Heart right ventricle (tissue), 16 donors: ENCODE data around the gene ABLIM2. TPM values are rescaled to one million over a fixed set of nuclear protein-coding genes. Genes with fewer than 3 reads are reported as not detected.

Experiments used
- ATAC-seq, 8 donors: fragments of 200-7000 bp; cut with Tn5 transposase; one replicate each; pipeline ENCODE4 v1.9.1; 2020; ENCODE audit warnings: mild to moderate bottlenecking in 8 of 8, moderate library complexity in 8 of 8, moderate number of reproducible peaks in 1 of 8
- DNase-seq, 2 donors: peaks; one replicate each; pipeline ENCODE4 v3.0.0-alpha.2; 2020
- H3K27ac ChIP-seq, 10 donors: fragments of 200-600 bp; sonication (generic) in 2 of 10; one replicate each; pipeline versions ENCODE4 v1.5.0 to v1.8.0; 2020 to 2022; ENCODE audit warnings: mild to moderate bottlenecking in 3 of 10
- H3K27me3 ChIP-seq, 7 donors: fragments of 200-600 bp; one replicate each; pipeline ENCODE4 v1.8.0; 2021 to 2022; ENCODE audit warnings: mild to moderate bottlenecking in 2 of 7
- H3K36me3 ChIP-seq, 9 donors: fragments of 200-600 bp; sonication (generic) in 1 of 9; one replicate each; pipeline versions ENCODE4 v1.5.0 to v1.8.0; 2020 to 2022; ENCODE audit warnings: mild to moderate bottlenecking in 2 of 9
- H3K4me1 ChIP-seq, 9 donors: fragments of 200-600 bp; sonication (generic) in 1 of 9; one replicate each; pipeline versions ENCODE4 v1.5.0 to v1.8.0; 2020 to 2022; ENCODE audit warnings: mild to moderate bottlenecking in 4 of 9
- H3K4me3 ChIP-seq, 10 donors: fragments of 200-600 bp; sonication (generic) in 2 of 10; one replicate each; pipeline versions ENCODE4 v1.5.0 to v1.8.0; 2020 to 2022; ENCODE audit warnings: mild to moderate bottlenecking in 7 of 10, moderate library complexity in 2 of 10
- H3K9me3 ChIP-seq, 11 donors: fragments of 200-600 bp in 10 of 11; sonication (generic) in 2 of 11; one replicate each; pipeline versions ENCODE4 v1.5.0 to v1.8.0; 2013 to 2022; ENCODE audit warnings: mild to moderate bottlenecking in 2 of 11, control low read depth in 1 of 11, moderate library complexity in 1 of 11
- CTCF ChIP-seq, 9 donors: fragments of 200-600 bp; sonication (generic) in 2 of 9; IDR thresholded peaks; one replicate each; pipeline versions ENCODE4 v1.5.0 to v1.8.0; 2021 to 2022; ENCODE audit warnings: antibody characterized with exemption in 9 of 9, mild to moderate bottlenecking in 5 of 9, moderate library complexity in 1 of 9
- WGBS, 2 donors: extraction: QIAGEN DNeasy Blood & Tissue Kit; methylation state at CpG; one replicate each; pipeline ENCODE4 v1.1.7; 2013; ENCODE audit warnings: inconsistent platforms in 1 of 2; 5-methylcytosine and 5-hydroxymethylcytosine counted together
- intact Hi-C, 10 donors: fragments of 100-400 bp; cut with DNase I; formaldehyde crosslinking; loops; one replicate each; pipeline versions ENCODE4 v1.11.1 to v1.14.2; 2022
- polyA plus RNA-seq, 2 donors: library from polyadenylated mRNA; stranded (reverse); fragments of 200-250 nt; gene quantifications; one replicate each; pipeline ENCODE4 v1.2.3, GENCODE V29; 2013
- total RNA-seq, 10 donors: library from RNA; stranded (reverse); fragmentation: NEBNext Ultra II Directional in 3 of 10; extraction: Animal tissue kit (Norgen Biotek cat#: 25700) in 3 of 10; gene quantifications; one replicate each; pipeline versions ENCODE4 v1.2.1 to v1.2.4, GENCODE V29; 2021 to 2023
- donor health status: Arrhythmogenic right ventricular cardiomyopathy.
- donor health status: ischemic (EF 13 %, LVEDD 7.1; RV severe dilation, severe dysfunction).
- donor health status: healthy with polysubstance abuse.
- donor health status: DM: no; HTN: yes; CAD: no.
- donor health status: DM: no; HTN: no; CAD: no.
- donor health status: ischemic (EF 25% LVEDD 6.9; RV normal size, moderate dysfunction).
- donor health status: ischemic (EF 25% LVEDD 5.7; RV mildly dilated, moderate dysfunction).
- donor health status: healthy.
- donor health status: DM: yes; HTN: yes; CAD: no.
- donor health status: Ischemic cardiomyopathy.
- donor health status: ischemic (EF 35%, LVEDD 5.7; RV mildly dilated, moderate dysfunction).
- donor health status: nonischemic (EF 11% LVEDD 7.7; RV severe dilation, severe dysfunction).
- donor health status: DM: yes; HTN: yes; CAD: no.
- donor health status: PGD.
- donor health status: ischemic (EF 29% LVEDD 5.4; RV normal size, mild dysfunction).
- donor health status: nonischemic (EF 23%, LVEDD 6.1; RV moderate dilation, normal function).

ABLIM2 gene
- total and polyA plus RNA-seq, 12 donors = 7.2 to 27.8 (median 17.6) TPM

DNA sequence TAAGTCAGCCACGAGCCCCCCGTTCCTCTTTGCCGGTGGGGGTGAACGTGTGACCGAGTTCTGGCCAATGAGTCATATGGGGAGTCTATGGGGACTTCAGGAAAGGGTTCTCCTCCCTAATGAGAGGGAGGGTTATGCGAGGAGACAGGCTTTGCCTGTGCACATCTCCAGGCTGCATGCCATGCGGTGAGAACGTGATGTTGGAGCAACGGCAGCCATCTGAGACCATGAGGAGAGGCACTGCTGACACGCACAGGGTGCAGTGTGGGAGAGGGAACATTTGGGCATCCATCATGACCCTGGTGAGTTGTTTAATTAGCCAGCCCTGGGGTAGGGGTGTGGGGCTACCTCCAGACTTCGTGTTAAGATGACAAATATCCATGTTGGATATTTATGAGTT, 55.8 kb downstream of the ABLIM2 start:
- H3K4me1 ChIP-seq = peaks cover 0 to 24% (median 6%) of the 10 kb centered on the region in 9 donors
- no peak for ATAC-seq

DNA sequence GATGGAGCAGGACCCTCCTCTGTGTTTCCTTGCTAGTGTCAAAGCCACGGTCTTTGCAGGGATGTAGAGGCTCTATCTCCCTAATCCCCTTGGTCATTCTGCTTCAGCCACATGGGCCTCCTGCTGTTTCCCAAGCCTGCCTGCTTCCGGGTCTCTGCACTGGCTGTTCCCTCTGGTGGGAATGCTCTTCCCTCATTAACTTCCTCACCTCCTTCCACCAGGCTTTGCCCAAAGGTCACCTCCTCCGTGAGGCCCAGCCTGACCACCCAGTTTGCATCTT, 56.6 kb downstream of the ABLIM2 start:
- intact Hi-C loops = no loop called here
- 81 to 88% methylated on average over 3 of the region's 3 CpGs for WGBS, 2 donors
- Histone ChIP-seq H3K36me3 (no peaks in the 10 kb centered on the region), H3K27me3 (no peaks in the 10 kb centered on the region), H3K4me1 (peaks cover 0 to 24% (median 6%) of the 10 kb centered on the region in 9 donors), H3K27ac (no peak overlapping the region), H3K4me3 (no peak overlapping the region), H3K9me3 (no peaks in the 10 kb centered on the region)
- DNase-seq = no peak
- no peak for ATAC-seq
- no peak for TF ChIP-seq CTCF (IDR thresholded peaks at IDR 0.05)

More for the DNA sequence above, 55.8 kb downstream of the ABLIM2 start:
- H3K4me3 ChIP-seq = no peak overlapping the region
- H3K27ac ChIP-seq = no peak overlapping the region
- no peaks in the 10 kb centered on the region for H3K36me3 ChIP-seq
- no peak for DNase-seq
- H3K9me3 ChIP-seq = peaks cover 0 to 4% (median 0%) of the 10 kb centered on the region in 11 donors
- WGBS, 2 donors = 94 to 96% methylated on average over 11 of the region's 11 CpGs
- H3K27me3 ChIP-seq = no peaks in the 10 kb centered on the region
- intact Hi-C loops = no loop called here
- no peak for TF ChIP-seq CTCF (IDR thresholded peaks at IDR 0.05)

- WGBS, 2 donors = 65 to 73% methylated on average over 23 of the region's 23 CpGs
- Histone ChIP-seq H3K9me3 (no peaks in the 10 kb centered on the region), H3K36me3 (peaks cover 0 to 3% (median 0%) of the 10 kb centered on the region in 9 donors), H3K4me3 (no peak overlapping the region), H3K27me3 (no peaks in the 10 kb centered on the region), H3K4me1 (peaks cover 0 to 24% (median 6%) of the 10 kb centered on the region in 9 donors), H3K27ac (no peak overlapping the region)
- TF ChIP-seq CTCF (IDR thresholded peaks at IDR 0.05) = no peak
- DNase-seq = no peak
- ATAC-seq = peak in 4 of 8 donors; percentile 31 to 72 (median 43)
- intact Hi-C loops = no loop called here
Measured at GRCh38 chr4:8101213-8102075, 57.2 kb downstream of the ABLIM2 start.

GRCh38 chr4:8099981-8100464, 58.6 kb downstream of the ABLIM2 start:
- H3K9me3 ChIP-seq = peaks cover 0 to 6% (median 0%) of the 10 kb centered on the region in 11 donors
- intact Hi-C loops = no loop called here
- peak in 4 of 8 donors; percentile 25 to 63 (median 32) for ATAC-seq
- H3K36me3 ChIP-seq = peaks cover 0 to 14% (median 0%) of the 10 kb centered on the region in 9 donors
- no peaks in the 10 kb centered on the region for H3K27me3 ChIP-seq
- H3K27ac ChIP-seq = peak overlapping the region in 1 of 10 donors; percentile 60
- WGBS, 2 donors = 52 to 62% methylated on average over 4 of the region's 4 CpGs
- no peak for TF ChIP-seq CTCF (IDR thresholded peaks at IDR 0.05)
- no peak overlapping the region for H3K4me3 ChIP-seq
- DNase-seq = peak in 1 of 2 donors; percentile 34
- H3K4me1 ChIP-seq = peaks cover 0 to 24% (median 6%) of the 10 kb centered on the region in 9 donors
